ENCODE results near the gene MOSPD2.

Gene MOSPD2

GRCh38 chrX:14916017-14916674 lies 42.9 kb downstream of the MOSPD2 start:
- DNase-seq, result no peak

GRCh38 chrX:14919407-14919806 lies 46.2 kb downstream of the MOSPD2 start:
- no peak for DNase-seq

GRCh38 chrX:14920196-14920595 lies 47.0 kb downstream of the MOSPD2 start:
- no peak for DNase-seq

- DNase-seq, result no peak
These were observed 49.2 kb downstream of the MOSPD2 start for GRCh38 chrX:14922437-14922836.

- no peak for DNase-seq
These were observed 50.5 kb downstream of the MOSPD2 start for GRCh38 chrX:14923761-14924160.

GRCh38 chrX:14926471-14926870 lies 53.2 kb downstream of the MOSPD2 start:
- DNase-seq, result no peak

- no peak for DNase-seq
These were observed 54.2 kb downstream of the MOSPD2 start for GRCh38 chrX:14927401-14927800.

- DNase-seq, result no peak
These were observed 57.4 kb downstream of the MOSPD2 start for GRCh38 chrX:14930663-14931062.

- DNase-seq, result no peak
These were observed 58.9 kb downstream of the MOSPD2 start for GRCh38 chrX:14932136-14932535.

- DNase-seq, result no peak
These were observed 61.2 kb downstream of the MOSPD2 start for GRCh38 chrX:14934423-14934822.

GRCh38 chrX:14936561-14936960 lies 63.3 kb downstream of the MOSPD2 start:
- DNase-seq, result no peak

- DNase-seq, result no peak
These were observed 66.4 kb downstream of the MOSPD2 start for GRCh38 chrX:14939644-14940043.

- DNase-seq, result no peak
These were observed 68.1 kb downstream of the MOSPD2 start for GRCh38 chrX:14941301-14941700.

- no peak for DNase-seq
These were observed 69.1 kb downstream of the MOSPD2 start for GRCh38 chrX:14942341-14942740.

- DNase-seq, result no peak
These were observed 70.7 kb downstream of the MOSPD2 start for GRCh38 chrX:14943962-14944361.

- DNase-seq, result no peak
These were observed 73.5 kb downstream of the MOSPD2 start for GRCh38 chrX:14946606-14947155.

- no peak for DNase-seq
These were observed 75.5 kb downstream of the MOSPD2 start for GRCh38 chrX:14948691-14949090.

- no peak for DNase-seq
These were observed 83.8 kb downstream of the MOSPD2 start for GRCh38 chrX:14956813-14957582.

GRCh38 chrX:14963447-14964236 lies 90.4 kb downstream of the MOSPD2 start:
- no peak for DNase-seq

- DNase-seq, result no peak
These were observed 91.3 kb downstream of the MOSPD2 start for GRCh38 chrX:14964500-14964899.

Measured in activated CD4-positive, CD25-positive, alpha-beta regulatory T cell treated with anti-CD3 and anti-CD28 coated beads, Interleukin-2, amount 50 U/mL, for 72 hours (primary cell).